H1 (cell line): Measurements from ENCODE around the gene TMEM181.

Experiments
- CHD2 ChIP-seq: IDR thresholded peaks from 2 replicates; pipeline ENCODE4 v1.6.1; 2012; ENCODE audit warnings: low read length, improper control_type of control experiment
- SP1 ChIP-seq: IDR thresholded peaks from 2 replicates; pipeline ENCODE4 v1.6.1; 2011; ENCODE audit warnings: low read depth, low read length
- USF2 ChIP-seq: IDR thresholded peaks from 2 replicates; pipeline ENCODE4 v1.6.1; 2011; ENCODE audit warnings: low read length, improper control_type of control experiment
- YY1 ChIP-seq: IDR thresholded peaks from 2 replicates; pipeline ENCODE4 v1.6.1; 2011; ENCODE audit warnings: low read depth, mild to moderate bottlenecking, low read length

GRCh38 chr6:158605266-158605878, 45.5 kb downstream of the TMEM181 start:
- no peak for TF ChIP-seq SP1
- no peak for TF ChIP-seq YY1
- no peak for TF ChIP-seq USF2
- no peak for TF ChIP-seq CHD2
